ENCODE measurements around the gene MMP23B.
A peak's percentile ranks its signal among the peaks of the same experiment; 100 is the strongest.
"Not testable (repeated sequence)": the region's sequence is repeated elsewhere in the genome, so short reads cannot be mapped to it uniquely, and the experiment has no call there.

MMP23B gene

GRCh38 chr1:1636621-1637478, 4.9 kb downstream of the MMP23B start:
- H3K4me3 Mint-ChIP-seq; H3K27ac Mint-ChIP-seq; H3K9me3 Mint-ChIP-seq; H3K27me3 Mint-ChIP-seq (ENCODE audit: low read depth); H3K4me1 Mint-ChIP-seq; H3K36me3 Mint-ChIP-seq (ENCODE audit: low read depth): not testable (repeated sequence)

- not testable (repeated sequence) for H3K27ac Mint-ChIP-seq; H3K27me3 Mint-ChIP-seq (ENCODE audit: low read depth); H3K36me3 Mint-ChIP-seq (ENCODE audit: low read depth); H3K9me3 Mint-ChIP-seq; H3K4me3 Mint-ChIP-seq; H3K4me1 Mint-ChIP-seq
These were observed 5.5 kb downstream of the MMP23B start for GRCh38 chr1:1637479-1637875.

- H3K36me3 Mint-ChIP-seq (ENCODE audit: low read depth); H3K4me1 Mint-ChIP-seq: not testable (repeated sequence)
These were observed 6.6 kb downstream of the MMP23B start for GRCh38 chr1:1638528-1638927.

GRCh38 chr1:1639368-1639767, 7.4 kb downstream of the MMP23B start:
- not testable (repeated sequence) for H3K4me3 Mint-ChIP-seq; H3K4me1 Mint-ChIP-seq; H3K36me3 Mint-ChIP-seq (ENCODE audit: low read depth); H3K9me3 Mint-ChIP-seq; H3K27me3 Mint-ChIP-seq (ENCODE audit: low read depth); H3K27ac Mint-ChIP-seq

More at GRCh38 chr1:1638528-1638927, 6.6 kb downstream of the MMP23B start:
- H3K4me3 Mint-ChIP-seq; H3K27me3 Mint-ChIP-seq (ENCODE audit: low read depth); H3K27ac Mint-ChIP-seq; H3K9me3 Mint-ChIP-seq: not testable (repeated sequence)

- not testable (repeated sequence) for H3K9me3 Mint-ChIP-seq; H3K27ac Mint-ChIP-seq; H3K36me3 Mint-ChIP-seq (ENCODE audit: low read depth); H3K27me3 Mint-ChIP-seq (ENCODE audit: low read depth); H3K4me3 Mint-ChIP-seq; H3K4me1 Mint-ChIP-seq
These were observed 8.1 kb downstream of the MMP23B start for GRCh38 chr1:1640081-1640480.

GRCh38 chr1:1640711-1641461, 8.9 kb downstream of the MMP23B start:
- H3K4me1 Mint-ChIP-seq, H3K9me3 Mint-ChIP-seq: not testable (repeated sequence)

GRCh38 chr1:1646326-1646725, 14.4 kb downstream of the MMP23B start:
- not testable (repeated sequence) for H3K27me3 Mint-ChIP-seq (ENCODE audit: low read depth); H3K9me3 Mint-ChIP-seq; H3K27ac Mint-ChIP-seq; H3K4me3 Mint-ChIP-seq; H3K4me1 Mint-ChIP-seq
- H3K36me3 Mint-ChIP-seq (ENCODE audit: low read depth): peaks cover 52% of the 10 kb centered on the region

More at GRCh38 chr1:1640711-1641461, 8.9 kb downstream of the MMP23B start:
- H3K4me3 Mint-ChIP-seq; H3K27me3 Mint-ChIP-seq (ENCODE audit: low read depth); H3K36me3 Mint-ChIP-seq (ENCODE audit: low read depth); H3K27ac Mint-ChIP-seq: not testable (repeated sequence)

- not testable (repeated sequence) for H3K4me3 Mint-ChIP-seq; H3K27me3 Mint-ChIP-seq (ENCODE audit: low read depth); H3K4me1 Mint-ChIP-seq; H3K27ac Mint-ChIP-seq; H3K9me3 Mint-ChIP-seq
- H3K36me3 Mint-ChIP-seq (ENCODE audit: low read depth): peaks cover 64% of the 10 kb centered on the region
These were observed 15.7 kb downstream of the MMP23B start for GRCh38 chr1:1647567-1648241.

- not testable (repeated sequence) for H3K4me3 Mint-ChIP-seq; H3K27ac Mint-ChIP-seq; H3K27me3 Mint-ChIP-seq (ENCODE audit: low read depth); H3K9me3 Mint-ChIP-seq; H3K4me1 Mint-ChIP-seq
- H3K36me3 Mint-ChIP-seq (ENCODE audit: low read depth): peaks cover 64% of the 10 kb centered on the region
These were observed 16.3 kb downstream of the MMP23B start for GRCh38 chr1:1648265-1648664.

- not testable (repeated sequence) for H3K36me3 Mint-ChIP-seq (ENCODE audit: low read depth); H3K27me3 Mint-ChIP-seq (ENCODE audit: low read depth); H3K4me1 Mint-ChIP-seq; H3K9me3 Mint-ChIP-seq
- Mint-ChIP-seq H3K27ac (peak within 1 kb of the TSS; percentile 99 to 100 (median 100)), H3K4me3 (peak within 1 kb of the TSS; percentile 94 to 99 (median 97))
- TF ChIP-seq CTCF (IDR thresholded peaks at IDR 0.05; ENCODE audit: unreplicated experiment in 3 of 3): peak; percentile 32 to 41 (median 33)
These were observed 26.9 kb downstream of the MMP23B start, which contains the start of gene CDK11B for GRCh38 chr1:1658583-1659549. Gene CDK11B (minus strand): TSS chr1:1659004. CDS start chr1:1657485, 1,519 bp downstream.

- not testable (repeated sequence) for H3K27ac Mint-ChIP-seq; H3K4me1 Mint-ChIP-seq; H3K4me3 Mint-ChIP-seq; H3K27me3 Mint-ChIP-seq (ENCODE audit: low read depth); H3K9me3 Mint-ChIP-seq; H3K36me3 Mint-ChIP-seq (ENCODE audit: low read depth)
These were observed 30.4 kb downstream of the MMP23B start for GRCh38 chr1:1662392-1662791.

GRCh38 chr1:1662830-1663560, 31.0 kb downstream of the MMP23B start:
- H3K27me3 Mint-ChIP-seq (ENCODE audit: low read depth); H3K36me3 Mint-ChIP-seq (ENCODE audit: low read depth); H3K4me1 Mint-ChIP-seq; H3K4me3 Mint-ChIP-seq; H3K27ac Mint-ChIP-seq; H3K9me3 Mint-ChIP-seq: not testable (repeated sequence)

All from nephron (organoid).